Measurements from ENCODE around the gene FAM3C. TPM values are rescaled to one million over a fixed set of nuclear protein-coding genes. Genes with fewer than 3 reads are reported as not detected.

Gene FAM3C
- total and polyA plus RNA-seq, 10 of the 15 experiments (the other 5 are each of a cell fraction or from before 2014, with no cell fraction given) = 11.0 to 110 (median 27.8) TPM

GRCh38 chr7:121395961-121396757 is at the start of gene FAM3C (continued):
- TF ChIP-seq IKZF2 (IDR thresholded peaks at IDR 0.05) = peak; percentile 11 to 19; a peak in 2 of 4 replicates
- peak; percentile 59; the same call in 1 of the 2 replicates for TF ChIP-seq TCF12 (IDR thresholded peaks at IDR 0.05; ENCODE audit: low read depth, low read length)
- peak; percentile 96 for TF ChIP-seq DPF2 (IDR thresholded peaks at IDR 0.05)
- TF ChIP-seq IKZF1 (conservative IDR thresholded peaks at IDR 0.05) = peak; percentile 98
- peak; percentile 19; the same call in 1 of the 2 replicates for TF ChIP-seq TBL1XR1 (IDR thresholded peaks at IDR 0.05; ENCODE audit: low read depth, low read length)
- TF ChIP-seq IRF5 (IDR thresholded peaks at IDR 0.05; ENCODE audit: borderline replicate concordance) = no peak
- TF ChIP-seq, protein P1, sequence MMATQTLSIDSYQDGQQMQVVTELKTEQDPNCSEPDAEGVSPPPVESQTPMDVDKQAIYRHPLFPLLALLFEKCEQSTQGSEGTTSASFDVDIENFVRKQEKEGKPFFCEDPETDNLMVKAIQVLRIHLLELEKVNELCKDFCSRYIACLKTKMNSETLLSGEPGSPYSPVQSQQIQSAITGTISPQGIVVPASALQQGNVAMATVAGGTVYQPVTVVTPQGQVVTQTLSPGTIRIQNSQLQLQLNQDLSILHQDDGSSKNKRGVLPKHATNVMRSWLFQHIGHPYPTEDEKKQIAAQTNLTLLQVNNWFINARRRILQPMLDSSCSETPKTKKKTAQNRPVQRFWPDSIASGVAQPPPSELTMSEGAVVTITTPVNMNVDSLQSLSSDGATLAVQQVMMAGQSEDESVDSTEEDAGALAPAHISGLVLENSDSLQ (IDR thresholded peaks at IDR 0.05) = no peak
- peak; percentile 96 for TF ChIP-seq MXI1 (IDR thresholded peaks at IDR 0.05; ENCODE audit: low read depth, low read length)
- TF ChIP-seq SMAD1 (IDR thresholded peaks at IDR 0.05; ENCODE audit: low read depth, partially characterized antibody) = no peak
- no peak for TF ChIP-seq CHD1 (IDR thresholded peaks at IDR 0.05; ENCODE audit: low read depth, low read length)
- TF ChIP-seq BACH1 (IDR thresholded peaks at IDR 0.05; ENCODE audit: borderline replicate concordance) = peak; percentile 85
- no peak for TF ChIP-seq BMI1 (IDR thresholded peaks at IDR 0.05; ENCODE audit: borderline replicate concordance)
- peak; percentile 81 for TF ChIP-seq SMAD5 (IDR thresholded peaks at IDR 0.05; ENCODE audit: low read depth)
- no peak for TF ChIP-seq JUND (IDR thresholded peaks at IDR 0.05; ENCODE audit: low read depth, low read length)
- TF ChIP-seq SKIL (IDR thresholded peaks at IDR 0.05; ENCODE audit: low read depth, poor library complexity, severe bottlenecking) = no peak
- TF ChIP-seq, protein P2, sequence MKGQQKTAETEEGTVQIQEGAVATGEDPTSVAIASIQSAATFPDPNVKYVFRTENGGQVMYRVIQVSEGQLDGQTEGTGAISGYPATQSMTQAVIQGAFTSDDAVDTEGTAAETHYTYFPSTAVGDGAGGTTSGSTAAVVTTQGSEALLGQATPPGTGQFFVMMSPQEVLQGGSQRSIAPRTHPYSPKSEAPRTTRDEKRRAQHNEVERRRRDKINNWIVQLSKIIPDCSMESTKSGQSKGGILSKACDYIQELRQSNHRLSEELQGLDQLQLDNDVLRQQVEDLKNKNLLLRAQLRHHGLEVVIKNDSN (IDR thresholded peaks at IDR 0.05; ENCODE audit: borderline replicate concordance, extremely low read length, insufficient read depth, low read depth, low read length) = peak; percentile 56
- TF ChIP-seq HSF1 (IDR thresholded peaks at IDR 0.05; ENCODE audit: low read depth, low read length) = no peak
- TF ChIP-seq ZNF207 (IDR thresholded peaks at IDR 0.05; ENCODE audit: borderline replicate concordance) = peak; percentile 94; the same call in 1 of the 2 replicates
- TF ChIP-seq YY1 (IDR thresholded peaks at IDR 0.05; ENCODE audit: low read depth, low read length) = peak; percentile 77; the same call in 1 of the 2 replicates
- TF ChIP-seq LARP7 (IDR thresholded peaks at IDR 0.05) = peak; percentile 89
- TF ChIP-seq NBN (IDR thresholded peaks at IDR 0.05) = peak; percentile 60; the same call in 1 of the 2 replicates
- TF ChIP-seq EED (IDR thresholded peaks at IDR 0.05; ENCODE audit: low read depth) = peak; percentile 57; the same call in 1 of the 2 replicates
- no peak for TF ChIP-seq PAX8 (IDR thresholded peaks at IDR 0.05)
- TF ChIP-seq PAX5 (IDR thresholded peaks at IDR 0.05; ENCODE audit: borderline replicate concordance, low read depth, low read length) = no peak; the same call in 1 of the 2 replicates
- TF ChIP-seq RFX5 (IDR thresholded peaks at IDR 0.05; ENCODE audit: low read depth, low read length) = no peak

Data from GM12878 (cell line).